T-helper 2 cell (primary cell): ENCODE results near the gene DNAJC11.
"Not testable (repeated sequence)": the region's sequence is repeated elsewhere in the genome, so short reads cannot be mapped to it uniquely, and the experiment has no call there.

Experiments
- DNase-seq, 5 experiments: peaks; one replicate each; pipeline versions ENCODE4 v3.0.0 to v3.0.0-alpha.2; 2012 to 2022

DNAJC11 gene

DNA sequence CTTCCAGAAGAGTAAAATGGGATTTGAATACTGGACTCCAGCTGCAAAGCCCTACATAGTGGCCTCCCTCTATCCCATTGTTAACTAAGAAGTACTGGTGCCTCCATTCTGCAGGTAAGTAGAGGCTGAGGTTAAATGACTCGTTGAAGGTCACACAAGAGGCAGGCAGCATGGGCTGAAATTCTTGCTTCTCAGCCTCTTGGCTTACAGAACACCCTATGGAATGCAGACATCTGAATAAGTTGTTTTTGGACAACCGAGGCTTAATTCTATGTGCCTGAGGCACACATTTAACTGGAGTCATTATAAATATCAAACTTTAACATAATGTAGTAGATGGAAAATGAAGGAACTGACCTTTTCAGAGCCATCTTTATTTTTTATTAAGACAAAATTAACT lies 5.7 kb downstream of the DNAJC11 start:
- DNase-seq: no peak

DNA sequence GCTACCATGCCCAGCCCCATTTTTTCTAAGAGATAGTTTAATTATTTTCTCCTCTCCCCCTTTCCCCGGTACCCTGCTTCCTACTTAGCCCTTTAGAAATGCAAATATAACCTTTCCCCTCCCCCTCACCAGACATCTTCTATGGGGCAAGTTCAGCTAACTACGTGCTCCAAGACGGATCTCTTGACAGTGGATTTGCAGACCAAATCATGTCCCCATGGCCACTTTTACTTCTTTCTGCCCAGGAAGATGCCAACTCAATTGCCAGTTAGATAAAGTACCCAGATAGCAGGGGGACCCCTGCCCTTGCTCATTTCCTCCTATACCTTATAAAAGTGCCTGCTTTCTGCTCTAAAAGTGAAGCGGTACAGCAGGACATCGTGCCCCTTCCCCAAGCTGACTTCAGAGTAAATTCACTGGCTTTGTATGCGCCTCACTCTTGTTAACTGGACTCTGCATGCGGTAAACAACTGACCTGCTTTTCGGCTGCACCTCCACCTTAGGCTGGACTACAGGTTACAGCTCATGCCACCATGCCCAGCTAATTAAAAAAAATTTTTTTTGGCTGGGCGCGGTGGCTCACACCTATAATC lies 7.4 kb downstream of the DNAJC11 start:
- no peak for DNase-seq

DNA sequence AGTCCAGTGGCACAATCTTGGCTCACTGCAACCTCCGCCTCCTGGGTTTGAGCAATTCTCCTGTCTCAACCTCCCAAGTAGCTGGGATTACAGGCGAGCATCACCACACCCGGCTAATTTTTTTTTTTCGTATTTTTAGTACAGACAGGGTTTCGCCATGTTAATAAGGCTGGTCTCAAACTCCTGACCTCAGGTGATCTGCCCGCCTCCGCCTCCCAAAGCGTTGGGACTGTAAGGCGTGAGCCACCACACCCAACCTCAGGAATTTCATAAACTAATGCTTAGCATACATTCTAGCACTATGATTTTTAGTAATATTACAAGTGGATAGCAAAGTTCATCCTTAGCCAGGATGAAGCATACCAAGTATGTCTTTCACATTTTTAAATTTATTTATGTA lies 8.7 kb downstream of the DNAJC11 start:
- no peak for DNase-seq

DNA sequence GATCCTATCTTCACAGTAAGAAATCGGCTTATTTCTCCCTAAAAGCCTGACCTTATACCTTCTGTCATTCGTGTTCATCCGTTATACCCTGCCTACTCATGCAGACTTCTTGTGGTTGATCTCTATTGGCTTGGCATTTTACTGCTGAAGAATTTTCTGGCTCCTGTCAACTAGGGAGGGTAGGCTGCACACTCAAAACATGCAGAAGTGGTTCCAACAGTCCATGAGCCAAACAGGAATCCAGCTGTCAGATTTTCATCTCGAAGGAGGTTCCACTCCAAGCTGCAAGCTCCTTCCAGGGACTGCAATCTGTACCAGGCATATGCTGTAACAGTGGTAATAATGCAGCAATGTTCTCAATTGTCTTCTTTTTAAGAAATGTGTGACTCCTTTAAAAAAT lies 10.1 kb downstream of the DNAJC11 start:
- DNase-seq: no peak

DNA sequence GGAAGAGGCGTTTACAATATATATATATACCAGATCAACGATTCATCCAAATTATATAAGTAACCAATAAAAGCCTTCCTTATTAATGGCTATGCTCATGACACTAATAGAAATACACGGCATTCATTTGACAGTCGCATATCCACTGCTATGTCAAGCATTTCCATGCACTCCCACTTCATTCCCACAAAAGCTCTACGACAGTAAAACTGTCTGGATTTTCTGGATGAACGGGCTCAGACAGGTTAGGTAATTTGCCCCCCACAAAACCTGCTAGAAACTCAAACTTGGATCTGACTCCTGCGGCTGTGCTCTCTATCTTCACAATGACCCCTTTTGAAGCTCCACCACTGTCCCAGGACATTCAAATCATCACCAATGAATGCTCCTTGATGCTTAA lies 11.4 kb downstream of the DNAJC11 start:
- DNase-seq: no peak

DNA sequence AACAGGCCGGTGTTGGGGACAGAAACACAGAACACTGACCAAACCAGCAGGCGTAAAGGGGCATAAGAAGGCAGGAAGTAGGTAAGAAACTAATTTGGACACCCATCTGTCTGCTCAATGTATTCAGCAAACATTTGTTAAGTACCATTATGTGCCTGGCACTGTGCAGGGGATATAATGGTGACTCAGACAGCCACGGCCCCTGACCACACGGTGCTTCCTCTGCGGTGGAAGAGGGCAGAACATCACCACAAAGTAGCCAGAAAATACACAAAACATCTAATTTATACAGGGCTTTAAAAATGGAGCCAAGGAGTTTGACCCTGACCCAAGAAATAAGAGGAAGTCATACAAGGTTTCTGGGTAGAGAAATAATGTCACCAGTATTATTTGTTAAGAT lies 12.9 kb downstream of the DNAJC11 start:
- DNase-seq: no peak

DNA sequence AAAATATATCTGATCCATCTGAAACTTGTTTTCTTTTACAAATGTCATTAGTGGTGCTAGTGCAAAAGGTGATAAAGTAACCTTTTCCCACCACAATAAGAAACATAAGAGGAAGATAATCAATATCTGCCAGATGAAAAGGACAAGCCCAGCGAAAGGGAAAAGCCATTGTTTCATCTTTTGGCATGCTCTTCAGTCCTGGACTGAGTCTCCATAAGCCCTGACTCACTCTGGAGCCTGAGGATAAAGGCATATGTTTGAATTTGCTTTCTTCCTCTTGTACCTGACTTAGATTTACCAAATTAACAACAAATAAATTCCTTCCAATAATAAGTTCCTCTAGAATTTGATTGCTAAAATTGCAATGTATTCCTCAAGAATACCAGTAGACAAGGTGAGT lies 13.6 kb downstream of the DNAJC11 start:
- no peak for DNase-seq

DNA sequence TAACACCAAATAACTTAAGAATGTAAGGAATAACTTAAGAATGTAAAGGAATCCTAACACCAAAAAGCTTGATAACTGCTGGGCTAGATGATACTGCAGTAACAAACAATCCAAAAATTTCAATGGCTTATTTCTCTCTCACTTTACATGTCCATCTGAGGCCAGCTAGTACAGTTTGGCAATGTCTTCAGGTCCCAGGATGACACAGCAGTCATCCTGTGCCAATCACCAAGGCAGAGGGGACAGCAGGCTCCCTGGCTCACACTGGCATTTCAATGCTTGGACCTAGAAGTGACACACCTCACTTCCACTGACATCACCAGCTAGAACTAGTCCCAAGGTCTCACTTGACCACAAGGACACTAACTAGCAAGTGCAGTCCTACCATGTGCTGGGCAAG lies 15.3 kb downstream of the DNAJC11 start:
- no peak for DNase-seq

DNA sequence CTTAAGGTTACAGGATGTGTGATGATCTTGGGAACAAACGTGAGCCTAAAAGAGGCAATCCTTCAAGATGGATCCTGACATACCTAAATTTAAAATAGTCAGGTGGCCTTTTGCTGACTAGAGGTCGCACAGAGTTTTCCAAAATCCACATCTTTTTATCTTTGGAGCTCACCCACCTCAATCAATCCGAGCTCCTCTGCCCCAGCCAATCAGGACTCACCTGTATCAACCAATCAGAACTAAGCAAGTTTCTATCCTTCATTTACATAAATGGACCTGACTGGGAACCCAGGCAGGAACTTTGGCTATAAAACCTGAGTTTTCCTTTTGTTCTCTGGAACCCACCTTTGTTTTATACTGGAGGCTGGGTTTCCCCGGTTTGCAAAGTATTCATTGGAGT lies 16.2 kb downstream of the DNAJC11 start:
- DNase-seq: no peak

DNA sequence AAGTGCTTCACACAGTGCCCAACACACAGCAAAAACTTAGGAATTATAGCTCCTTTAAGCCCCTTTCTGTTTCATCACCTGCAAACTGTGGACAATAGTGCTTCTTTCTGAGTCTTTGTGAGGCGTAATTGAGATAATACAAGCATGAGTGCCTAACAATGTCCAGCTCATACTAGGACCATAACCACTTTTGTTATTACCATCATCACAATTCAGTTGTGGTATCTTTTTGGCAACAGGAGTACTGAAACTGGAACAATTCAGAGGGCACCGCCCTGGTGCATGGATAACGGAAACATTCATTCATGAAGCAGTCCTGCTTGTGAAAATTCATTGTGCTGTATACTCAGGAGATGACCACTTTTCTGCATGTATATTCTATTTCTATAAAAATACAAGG lies 18.2 kb downstream of the DNAJC11 start:
- DNase-seq: no peak

DNA sequence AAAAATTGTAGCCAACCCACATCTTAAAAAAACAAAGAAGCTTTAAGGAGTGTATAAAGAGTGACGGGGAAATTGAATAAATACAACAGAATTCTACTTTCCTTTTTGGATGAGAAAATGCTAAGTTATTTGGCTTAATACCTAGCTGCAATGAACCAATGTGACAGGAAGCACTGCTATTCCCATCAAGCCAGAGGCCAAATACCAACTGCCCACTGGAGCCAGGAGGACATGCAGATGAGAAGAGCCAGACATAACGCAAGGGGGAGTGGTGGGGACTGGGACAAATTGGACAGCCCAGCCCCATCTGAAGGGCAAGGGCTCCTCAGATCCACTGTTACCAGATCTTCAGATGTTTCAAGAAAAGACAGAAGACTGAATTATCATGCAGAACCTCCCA lies 25.7 kb downstream of the DNAJC11 start:
- DNase-seq: no peak

DNA sequence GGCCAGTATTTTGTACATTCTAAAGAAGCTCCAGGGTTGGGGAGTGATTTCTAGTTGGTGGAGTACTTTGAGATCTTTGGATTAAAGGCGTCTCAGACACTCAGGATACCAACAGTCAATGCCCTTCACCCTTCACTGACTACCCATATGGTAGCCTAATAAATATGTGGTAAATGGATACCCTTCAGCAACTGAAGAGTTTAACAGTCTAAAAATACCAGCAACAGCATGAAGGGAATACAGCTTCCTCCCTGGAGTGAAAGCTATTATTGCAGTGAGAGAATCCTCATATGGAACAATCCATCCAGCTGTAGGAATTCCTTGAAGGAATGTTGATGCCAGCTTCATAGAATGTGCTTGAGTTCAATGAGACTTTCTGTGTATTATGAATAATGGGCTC lies 26.8 kb downstream of the DNAJC11 start:
- DNase-seq: no peak

DNA sequence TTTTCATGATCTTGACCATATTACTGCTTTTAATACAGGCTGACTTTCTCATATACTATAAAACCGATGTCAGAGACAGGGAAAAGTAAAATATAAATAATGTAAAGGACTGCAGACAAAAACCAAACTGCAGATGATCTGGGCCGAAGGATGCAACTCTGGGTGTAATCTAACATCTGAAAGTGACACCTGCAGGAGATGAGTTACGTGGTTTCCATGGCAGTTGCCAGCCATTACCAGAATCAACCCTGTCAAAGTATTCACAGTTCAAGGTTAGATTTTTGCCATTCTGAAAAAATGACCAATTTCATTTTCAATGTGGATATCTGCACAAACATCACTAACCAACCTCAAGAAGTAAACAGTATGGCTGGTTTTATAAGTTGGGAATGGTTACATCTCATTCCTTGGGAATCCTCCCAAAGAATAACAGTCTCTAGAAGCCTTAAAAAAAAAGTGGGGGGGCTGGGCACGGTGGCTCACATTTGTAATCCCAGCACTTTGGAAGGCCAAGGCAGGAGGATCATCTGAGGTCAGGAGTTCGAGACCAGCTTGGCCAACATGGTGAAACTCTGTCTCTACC lies 27.7 kb downstream of the DNAJC11 start:
- DNase-seq: peak in 1 of 5 experiments; percentile 15

DNA sequence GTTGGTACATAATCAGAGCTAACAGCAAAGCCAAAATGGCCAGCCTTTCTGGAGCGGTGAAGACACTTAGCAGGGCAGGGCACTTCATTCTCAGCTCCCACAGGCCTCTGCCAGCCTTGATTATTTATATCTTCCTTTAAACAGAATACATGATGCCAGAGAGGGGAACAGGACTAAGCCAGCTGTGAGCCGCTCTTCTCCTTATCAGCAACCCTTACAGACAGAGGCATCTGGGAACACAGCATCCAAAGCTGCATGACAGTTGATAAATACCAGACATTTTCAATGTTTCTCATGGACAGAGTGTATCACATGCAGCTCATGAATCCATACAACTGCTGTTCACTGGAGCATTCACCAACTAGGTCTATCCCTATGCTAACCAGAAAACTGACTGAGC lies 29.1 kb downstream of the DNAJC11 start:
- DNase-seq: no peak

DNA sequence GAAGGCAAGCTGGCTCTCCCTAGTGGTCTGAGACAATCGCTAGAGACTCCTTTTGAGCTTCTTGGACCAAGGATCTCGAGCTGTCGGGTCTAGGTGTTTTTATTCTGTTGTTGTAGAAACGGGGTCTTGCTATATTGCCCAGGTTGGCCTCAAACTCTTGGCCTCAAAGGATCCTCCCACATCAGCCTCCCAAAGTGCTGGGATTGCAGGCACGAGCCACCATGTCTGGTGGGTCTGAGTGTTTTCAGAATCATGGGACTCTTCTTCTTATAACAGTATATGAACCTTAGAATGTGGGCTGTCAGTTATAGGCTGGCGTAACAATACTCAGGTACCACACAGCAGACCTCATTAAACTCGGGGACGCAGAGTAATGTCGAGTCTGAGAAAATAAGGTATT lies 33.1 kb downstream of the DNAJC11 start:
- no peak for DNase-seq

DNA sequence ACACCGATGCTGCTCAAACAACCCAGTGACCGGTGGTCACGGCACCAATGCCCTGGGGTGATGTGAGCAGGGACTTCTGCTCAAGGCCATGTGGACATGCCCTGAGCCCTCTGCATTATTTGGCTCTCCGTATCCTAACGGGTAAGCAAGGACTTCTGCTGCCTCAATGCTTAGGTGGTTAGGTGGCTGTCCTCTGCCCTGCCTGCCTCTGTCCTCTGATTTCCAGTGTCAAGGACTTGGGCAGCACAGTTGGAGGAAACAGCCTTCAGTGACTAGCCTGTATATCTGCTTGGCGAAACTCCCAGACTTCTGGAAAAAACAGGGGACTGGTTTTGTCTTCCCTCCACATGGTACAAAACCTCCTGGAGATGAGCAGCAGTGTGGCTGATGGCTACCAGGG lies 34.5 kb downstream of the DNAJC11 start:
- no peak for DNase-seq

DNA sequence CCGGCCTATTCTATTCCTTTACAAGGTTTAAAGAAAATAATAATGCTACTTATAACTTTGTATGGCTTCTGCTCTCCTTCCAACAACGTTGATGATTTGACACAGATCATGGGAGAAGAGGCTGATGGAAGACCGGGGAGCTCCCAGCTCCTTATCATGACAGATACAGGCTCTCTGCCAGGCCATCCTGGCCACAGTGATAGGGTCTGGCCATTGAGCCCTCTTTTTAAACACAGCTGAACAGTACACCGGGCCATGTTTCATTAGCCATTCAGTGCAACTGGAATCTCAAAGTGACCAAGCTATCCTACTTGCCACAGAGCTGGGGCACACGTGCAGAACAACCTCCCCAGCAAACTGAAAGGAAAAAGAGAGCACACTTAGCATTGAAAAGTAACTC lies 34.9 kb downstream of the DNAJC11 start:
- no peak for DNase-seq

DNA sequence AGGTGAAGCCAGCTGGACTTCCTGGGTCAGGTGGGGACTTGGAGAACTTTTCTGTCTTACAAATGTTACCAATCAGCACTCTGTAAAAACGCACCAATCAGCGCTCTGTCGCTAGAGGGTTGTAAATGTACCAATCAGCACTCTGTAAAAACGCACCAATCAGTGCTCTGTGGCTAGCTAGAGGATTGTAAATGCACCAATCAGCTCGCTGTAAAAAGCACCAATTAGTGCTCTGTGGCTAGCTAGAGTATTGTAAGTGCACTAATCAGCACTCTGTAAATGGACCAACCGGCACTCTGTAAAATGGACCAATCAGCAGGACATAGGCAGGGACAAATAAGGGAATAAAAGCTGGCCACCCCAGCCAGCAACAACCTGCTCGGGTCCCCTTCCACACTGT lies 39.1 kb downstream of the DNAJC11 start:
- DNase-seq: not testable (repeated sequence)

DNA sequence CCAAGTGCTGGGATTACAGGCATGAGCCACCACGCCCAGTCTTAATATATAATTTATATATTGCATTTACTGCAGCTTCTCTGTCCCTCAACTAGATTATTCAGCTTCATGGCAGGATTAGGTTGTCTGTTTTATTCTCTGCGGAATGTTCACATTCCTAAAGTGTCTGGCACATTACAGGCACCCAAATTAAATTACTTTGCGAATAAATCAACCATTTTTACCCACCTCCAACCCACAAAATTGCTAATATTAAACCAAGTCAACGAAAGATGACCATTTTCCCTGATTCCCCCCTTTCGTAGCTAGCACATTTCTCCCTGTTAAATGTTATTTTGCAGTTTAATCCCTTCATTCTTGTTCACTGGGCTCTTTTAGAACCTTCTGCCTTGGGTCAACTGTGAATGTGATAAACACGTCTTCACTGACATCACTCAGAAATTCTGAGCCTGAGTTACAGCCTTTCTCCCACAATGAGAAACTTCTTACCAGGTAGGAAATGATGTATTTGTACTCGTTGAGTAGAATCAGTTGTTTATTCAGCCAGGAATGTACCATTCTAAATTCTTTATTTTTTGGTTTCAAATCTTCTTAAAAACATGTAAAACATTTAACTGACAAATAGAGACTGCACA lies 41.1 kb downstream of the DNAJC11 start:
- no peak for DNase-seq

DNA sequence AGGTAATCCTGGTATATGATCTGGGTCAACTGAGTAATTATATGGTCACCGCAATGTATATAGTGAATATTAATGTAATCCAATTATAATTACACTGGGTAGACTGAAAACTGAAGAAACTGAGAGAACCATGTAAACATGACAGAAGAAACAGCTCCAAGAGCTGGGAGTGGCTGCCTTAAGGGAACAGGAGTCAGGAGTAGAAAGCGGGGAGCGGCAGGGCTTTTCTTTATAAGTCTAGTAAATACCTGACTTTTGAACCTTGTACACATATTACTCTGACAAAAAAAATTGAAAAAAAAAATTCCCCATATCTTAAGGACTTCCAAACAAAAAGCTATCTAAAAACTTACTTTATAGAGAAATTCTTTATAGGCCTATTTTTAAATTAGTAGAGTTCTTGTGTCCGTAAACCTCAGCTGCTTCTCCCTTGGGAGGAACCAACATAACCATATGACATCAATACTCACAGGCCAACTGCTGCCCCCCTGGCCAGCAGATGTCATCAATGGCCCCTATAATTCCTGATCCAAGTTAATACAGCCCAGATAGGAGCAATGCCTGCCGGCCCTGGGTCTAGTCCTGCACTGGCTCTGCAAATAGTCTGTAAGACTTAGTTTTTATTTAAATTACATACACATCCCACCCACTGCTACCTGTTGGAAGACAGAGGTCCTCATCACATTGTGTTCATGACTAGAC lies 43.1 kb downstream of the DNAJC11 start:
- no peak for DNase-seq

DNA sequence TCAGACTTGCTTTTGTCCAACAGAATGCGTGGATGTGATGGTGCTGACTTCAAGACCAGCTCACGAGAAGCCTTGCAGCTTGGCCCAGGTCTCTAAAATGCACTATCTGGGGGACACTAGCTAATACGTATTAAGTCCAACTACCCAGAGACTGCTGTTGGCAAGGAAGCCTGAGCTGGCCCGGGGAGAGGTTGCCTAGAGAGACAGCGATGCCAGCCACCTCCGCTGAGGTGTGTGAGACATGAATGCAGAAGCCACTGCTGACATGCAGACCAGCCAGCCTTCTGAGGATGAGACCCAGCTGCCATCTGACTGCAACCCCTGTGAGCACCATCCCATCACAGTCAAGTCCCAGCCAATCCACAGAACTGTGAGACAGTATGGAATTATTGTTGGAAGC lies 44.5 kb downstream of the DNAJC11 start:
- no peak for DNase-seq

DNA sequence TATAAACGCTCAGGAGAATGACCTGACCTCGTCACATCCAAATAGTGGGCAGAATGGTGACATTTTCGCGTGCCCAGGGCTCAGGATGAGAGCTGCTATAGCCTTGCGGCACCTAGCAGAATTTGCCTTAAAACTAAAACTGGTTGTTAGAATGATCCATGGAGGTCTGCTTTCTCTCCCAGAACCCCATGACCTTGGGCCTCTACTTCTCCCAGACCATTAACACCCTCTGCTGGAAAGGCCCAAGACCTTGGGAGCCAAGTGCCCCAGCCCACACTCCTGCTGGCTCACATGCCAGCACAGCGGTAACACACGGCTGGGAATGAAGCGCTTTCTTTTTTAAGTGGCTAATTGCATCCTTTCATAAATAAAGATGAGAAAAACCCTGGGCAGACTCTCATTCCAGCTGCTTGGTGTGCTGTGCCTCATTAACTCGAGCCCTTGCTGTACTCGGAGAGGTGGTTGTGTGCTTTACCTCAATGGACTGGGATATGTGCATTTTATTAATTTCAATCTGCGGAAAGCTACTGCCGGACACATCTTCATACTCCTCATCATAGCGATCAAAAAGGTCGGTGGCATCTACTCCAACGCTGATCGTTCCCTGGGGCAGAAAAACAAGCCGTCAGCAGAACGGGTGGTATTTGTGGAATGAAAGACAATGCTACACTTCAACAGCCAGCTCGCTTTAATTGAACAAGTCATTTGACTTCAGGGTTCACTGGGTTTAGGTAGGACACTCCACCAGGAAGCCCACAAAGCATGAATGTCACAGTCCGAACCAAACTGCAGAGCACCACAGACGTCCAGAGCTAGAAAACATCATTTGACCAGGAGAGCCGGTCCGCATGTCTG lies 48.0 kb downstream of the DNAJC11 start:
- no peak for DNase-seq

DNA sequence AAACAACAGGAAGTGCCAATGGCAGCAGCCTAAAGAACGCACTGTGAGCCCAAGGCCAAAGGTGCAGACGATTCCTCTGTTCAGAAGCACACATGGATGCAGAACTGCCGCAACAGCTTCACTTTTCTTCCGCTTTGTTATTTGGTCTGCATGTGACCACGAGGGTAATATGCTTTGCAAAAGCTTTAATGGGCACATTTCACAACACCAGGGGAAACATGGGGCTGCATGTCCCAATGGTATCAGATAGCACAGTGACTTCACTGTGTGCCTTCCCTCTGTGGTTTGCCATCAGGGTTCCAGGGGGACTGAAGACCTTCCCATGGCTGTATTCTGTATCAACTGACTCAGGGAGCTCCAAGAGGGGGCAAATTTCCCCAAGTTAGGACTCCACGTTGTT lies 48.6 kb downstream of the DNAJC11 start:
- DNase-seq: no peak
